ENCODE results near the gene GJD4.

GJD4 gene

DNA sequence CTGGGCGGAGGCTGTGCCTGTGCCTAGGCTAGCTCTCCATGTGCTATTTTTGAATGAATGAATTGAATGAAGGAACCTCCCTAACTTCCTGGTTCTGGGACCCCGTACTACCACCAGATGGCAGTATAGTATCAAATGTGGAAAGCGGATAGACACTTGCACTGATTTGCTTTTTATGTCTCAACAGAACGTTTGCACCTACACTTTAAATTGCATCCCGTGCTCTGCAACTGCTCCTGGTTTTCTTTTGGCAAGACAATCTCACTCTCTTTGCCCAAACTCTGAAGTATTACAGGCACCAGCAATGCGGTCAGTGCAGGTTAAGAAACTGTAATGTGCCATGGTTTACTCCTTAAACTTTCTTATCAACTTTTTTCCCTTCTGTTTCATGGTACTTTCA is 30.4 kb downstream of the GJD4 start:
- no peaks in the 10 kb centered on the region for H3K27me3 ChIP-seq
- H3K27ac ChIP-seq, result no peak overlapping the region
- intact Hi-C loops (cut with DNase I; ENCODE audit: low total_unique reads), result loop anchor here (2.0 to 10.0 kb wide), 2 partner anchors 1143 to 1249 kb away; no protein-coding TSS in a partner anchor
- H3K4me3 ChIP-seq, result no peak overlapping the region
- no peaks in the 10 kb centered on the region for H3K36me3 ChIP-seq
- DNase-seq, result peak in 1 of 2 donors; percentile 44
- peaks cover 0 to 44% (median 19%) of the 10 kb centered on the region in 4 donors for H3K4me1 ChIP-seq
- H3K9me3 ChIP-seq, result no peaks in the 10 kb centered on the region
- TF ChIP-seq CTCF (IDR thresholded peaks at IDR 0.05), result peak; percentile 89 to 90

GRCh38 chr10:35636956-35637355 is 31.8 kb downstream of the GJD4 start:
- H3K27me3 ChIP-seq, result no peaks in the 10 kb centered on the region
- no peak overlapping the region for H3K27ac ChIP-seq
- TF ChIP-seq CTCF (IDR thresholded peaks at IDR 0.05), result no peak
- intact Hi-C loops (cut with DNase I; ENCODE audit: low total_unique reads), result loop anchor here (10.0 kb wide), 1 partner anchor 1248 kb away; no protein-coding TSS in a partner anchor
- no peaks in the 10 kb centered on the region for H3K9me3 ChIP-seq
- no peak for DNase-seq
- no peaks in the 10 kb centered on the region for H3K36me3 ChIP-seq
- peak overlapping the region; percentile 16 to 33 for H3K4me3 ChIP-seq
- H3K4me1 ChIP-seq, result peaks cover 0 to 44% (median 19%) of the 10 kb centered on the region in 4 donors

GRCh38 chr10:35637462-35637861 is 32.3 kb downstream of the GJD4 start:
- no peak for DNase-seq
- no peaks in the 10 kb centered on the region for H3K36me3 ChIP-seq
- H3K4me1 ChIP-seq, result peaks cover 0 to 45% (median 19%) of the 10 kb centered on the region in 4 donors
- H3K27me3 ChIP-seq, result no peaks in the 10 kb centered on the region
- no peaks in the 10 kb centered on the region for H3K9me3 ChIP-seq
- peak overlapping the region; percentile 16 to 33 for H3K4me3 ChIP-seq
- TF ChIP-seq CTCF (IDR thresholded peaks at IDR 0.05), result no peak
- no peak overlapping the region for H3K27ac ChIP-seq
- intact Hi-C loops (cut with DNase I; ENCODE audit: low total_unique reads), result loop anchor here (10.0 kb wide), 1 partner anchor 1247 kb away; no protein-coding TSS in a partner anchor

DNA sequence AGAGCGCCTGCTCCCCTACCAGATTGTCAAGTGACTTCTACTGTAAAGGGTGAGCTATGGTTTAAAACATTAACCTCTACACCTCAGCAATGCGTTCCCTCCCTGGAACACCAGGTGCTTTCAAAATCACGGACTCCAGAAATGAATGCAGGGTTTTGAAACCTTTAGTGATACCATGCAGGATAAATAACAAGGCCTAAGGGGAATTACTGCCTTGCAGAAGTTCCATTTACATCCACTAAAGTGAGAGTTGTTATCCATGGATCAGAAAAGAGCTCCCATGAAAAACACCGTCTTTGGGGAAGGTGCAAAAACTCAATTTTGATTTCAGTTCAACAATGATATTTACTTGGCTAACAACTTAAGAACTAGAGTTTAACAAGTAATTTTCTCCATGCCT is 33.0 kb downstream of the GJD4 start:
- peaks cover 0 to 50% (median 24%) of the 10 kb centered on the region in 4 donors for H3K4me1 ChIP-seq
- peak overlapping the region in 1 of 2 donors; percentile 16 for H3K4me3 ChIP-seq
- peak in 1 of 2 experiments; percentile 20 for TF ChIP-seq CTCF (IDR thresholded peaks at IDR 0.05)
- H3K36me3 ChIP-seq, result no peaks in the 10 kb centered on the region
- no peak for DNase-seq
- H3K27me3 ChIP-seq, result no peaks in the 10 kb centered on the region
- H3K27ac ChIP-seq, result peak overlapping the region in 1 of 2 donors; percentile 19
- intact Hi-C loops (cut with DNase I; ENCODE audit: low total_unique reads), result loop anchor here (10.0 kb wide), 1 partner anchor 1247 kb away; no protein-coding TSS in a partner anchor
- H3K9me3 ChIP-seq, result no peaks in the 10 kb centered on the region

GRCh38 chr10:35639021-35639727 is 34.0 kb downstream of the GJD4 start:
- intact Hi-C loops (cut with DNase I; ENCODE audit: low total_unique reads), result loop anchor here (10.0 kb wide), 1 partner anchor 1246 kb away; no protein-coding TSS in a partner anchor
- H3K27ac ChIP-seq, result peak overlapping the region; percentile 34 to 40
- DNase-seq, result no peak
- H3K27me3 ChIP-seq, result no peaks in the 10 kb centered on the region
- H3K4me3 ChIP-seq, result peak overlapping the region; percentile 78 to 81
- H3K4me1 ChIP-seq, result peaks cover 0 to 52% (median 25%) of the 10 kb centered on the region in 4 donors
- H3K36me3 ChIP-seq, result no peaks in the 10 kb centered on the region
- no peaks in the 10 kb centered on the region for H3K9me3 ChIP-seq
- no peak for TF ChIP-seq CTCF (IDR thresholded peaks at IDR 0.05)
